GM19351 (cell line): ENCODE measurements around the gene ARHGAP35.
"Not testable (repeated sequence)": the region's sequence is repeated elsewhere in the genome, so short reads cannot be mapped to it uniquely, and the experiment has no call there.

Experiments used
- ATAC-seq: cut with Tn5 transposase; IDR thresholded peaks from one replicate; pipeline ENCODE4 v1.9.1; 2021; ENCODE audit warnings: mild to moderate bottlenecking, moderate library complexity; ENCODE audit not compliant: unreplicated experiment

ARHGAP35 gene

DNA sequence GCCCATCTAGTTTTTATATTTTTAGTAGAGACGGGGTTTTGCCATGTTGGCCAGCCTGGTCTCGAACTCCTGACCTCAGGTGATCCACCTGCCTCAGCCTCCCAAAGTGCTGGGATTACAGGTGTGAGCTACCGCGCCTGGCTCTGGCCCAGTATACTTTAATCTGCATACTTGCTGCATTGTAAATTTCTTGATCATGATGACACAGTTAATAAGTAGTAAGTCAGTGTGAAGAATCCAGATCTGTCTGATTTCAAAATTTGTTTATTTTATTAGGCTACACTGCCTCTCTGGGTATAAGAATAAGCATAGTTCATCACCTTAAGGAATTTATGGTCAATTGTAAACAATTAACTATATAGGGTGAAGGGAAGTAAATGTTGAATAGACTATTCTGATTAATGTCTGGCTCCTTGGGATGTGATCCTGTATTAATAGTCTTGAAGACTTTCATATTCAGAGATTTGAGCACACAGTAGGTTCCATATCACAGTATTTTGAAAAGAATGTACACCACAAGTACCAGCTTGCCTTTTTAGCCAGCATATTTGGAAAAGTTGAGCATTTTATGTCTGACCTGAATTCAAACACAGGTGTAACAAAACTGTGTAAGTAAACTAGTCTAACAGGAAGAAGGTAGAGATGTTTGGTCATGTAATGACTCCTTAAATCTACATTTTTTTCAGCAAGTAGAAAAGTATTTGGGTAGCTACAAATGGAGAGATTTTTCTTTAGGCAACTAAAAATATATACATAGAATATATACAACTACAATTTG is 7.4 kb downstream of the ARHGAP35 start:
- no peak for ATAC-seq

DNA sequence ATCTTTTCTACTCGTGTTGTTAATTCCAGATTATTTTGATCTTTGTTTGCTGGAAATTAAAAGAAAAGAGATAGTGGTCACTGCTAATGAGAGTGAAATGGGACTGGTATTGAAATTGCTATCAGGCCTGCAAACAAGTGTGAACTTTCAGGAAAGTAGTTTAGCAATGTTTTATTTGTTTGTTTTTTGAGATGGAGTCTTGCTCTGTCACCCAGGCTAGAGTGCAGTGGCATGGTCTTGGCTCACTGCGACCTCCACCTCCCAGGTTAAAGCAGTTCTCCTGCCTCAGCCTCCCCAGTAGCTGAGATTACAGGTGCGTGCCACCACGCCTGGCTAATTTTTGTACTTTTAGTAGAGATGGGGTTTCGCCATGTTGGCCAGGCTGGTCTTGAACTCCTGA is 10.4 kb downstream of the ARHGAP35 start:
- not testable (repeated sequence) for ATAC-seq

DNA sequence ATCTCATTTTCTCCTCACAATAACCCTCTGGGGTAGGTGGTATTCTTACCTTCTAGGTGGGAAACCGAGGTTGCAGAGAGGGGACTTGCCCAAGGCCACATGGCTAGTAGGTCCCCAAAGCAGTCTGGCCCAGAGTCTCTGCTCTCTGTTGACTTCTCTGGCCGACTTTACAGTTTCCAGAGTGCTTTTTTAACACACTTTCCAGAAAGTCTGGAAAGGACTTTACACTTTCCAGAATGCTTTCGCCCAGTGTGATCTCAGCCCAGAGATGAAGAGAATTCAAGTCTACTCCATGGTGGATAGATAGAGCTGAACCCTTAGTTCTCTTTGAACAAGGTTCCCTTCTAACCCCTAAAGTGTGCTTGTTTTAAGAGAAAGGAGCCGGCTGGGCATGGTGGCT is 12.2 kb downstream of the ARHGAP35 start:
- ATAC-seq: no peak

DNA sequence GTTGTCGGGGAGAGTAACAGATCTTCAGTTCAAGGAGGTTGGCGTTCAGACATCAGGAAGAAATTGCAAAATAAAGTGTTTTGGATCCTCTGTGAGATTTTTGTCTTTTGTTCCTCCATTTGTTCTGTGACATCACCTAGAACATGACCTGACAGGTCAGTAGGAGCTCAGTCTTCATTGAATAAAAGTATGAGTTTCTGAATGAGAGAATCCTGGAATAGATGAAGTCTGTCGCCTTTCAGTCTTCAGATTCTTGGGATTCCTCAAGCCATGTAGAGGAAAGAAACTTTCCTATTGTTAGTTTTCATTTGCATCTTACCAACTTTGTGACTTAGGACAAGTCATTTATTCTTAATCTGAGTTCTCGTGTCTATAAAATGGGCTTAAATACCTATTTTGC is 14.4 kb downstream of the ARHGAP35 start:
- ATAC-seq: no peak

DNA sequence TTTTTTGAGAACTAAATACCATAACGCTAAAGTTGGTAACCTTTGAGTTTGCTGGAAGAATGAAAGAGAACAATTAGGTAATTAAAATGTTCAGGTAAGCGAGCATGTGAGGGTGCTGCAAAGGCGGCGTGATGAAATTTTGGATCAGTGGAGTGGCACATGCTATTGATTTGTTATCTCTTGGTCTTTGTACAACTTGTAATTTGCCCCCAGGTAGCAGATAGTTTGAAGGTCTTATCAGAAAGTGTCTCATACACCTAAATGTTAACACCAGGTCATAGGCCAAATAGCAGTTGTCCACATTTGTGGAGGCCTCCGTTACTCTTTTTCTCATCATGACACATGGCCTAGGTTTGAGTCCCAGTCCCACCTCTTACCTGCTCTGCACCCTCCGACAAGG is 14.9 kb downstream of the ARHGAP35 start:
- ATAC-seq: no peak

DNA sequence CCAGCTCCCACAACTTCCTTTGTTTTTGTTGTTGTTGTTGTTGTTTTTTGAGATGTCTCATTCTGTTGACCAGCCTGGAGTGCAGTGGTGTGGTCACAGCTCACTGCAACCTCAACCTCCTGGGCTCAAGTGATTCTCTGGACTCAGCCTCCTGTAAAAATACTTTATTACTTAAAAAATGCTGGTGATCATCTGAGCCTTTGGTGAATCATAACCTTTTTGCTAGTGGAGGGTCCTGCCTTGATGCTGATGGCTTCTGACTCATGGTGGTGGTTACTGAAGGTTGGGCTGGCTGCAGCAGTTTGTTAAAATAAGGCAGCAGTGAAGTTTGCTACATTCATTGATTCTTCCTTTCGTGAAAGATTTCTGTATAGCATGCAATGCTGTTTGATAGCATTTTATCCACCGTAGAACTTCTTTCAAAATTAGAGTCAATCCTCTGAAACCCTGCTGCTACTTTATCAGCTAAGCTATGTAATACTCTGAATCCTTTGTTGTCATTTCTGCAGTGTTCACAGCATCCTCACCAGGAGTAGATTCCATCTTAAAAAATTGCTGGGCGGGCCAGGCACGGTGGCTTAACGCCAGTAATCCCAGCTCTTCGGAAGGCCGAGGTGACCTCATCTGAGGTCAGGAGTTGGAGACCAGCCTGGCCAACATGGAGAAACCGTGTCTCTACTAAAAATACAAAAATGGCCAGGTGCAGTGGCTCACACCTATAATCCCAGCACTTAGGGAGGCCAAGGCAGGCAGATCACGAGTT is 18.0 kb downstream of the ARHGAP35 start:
- ATAC-seq: no peak

DNA sequence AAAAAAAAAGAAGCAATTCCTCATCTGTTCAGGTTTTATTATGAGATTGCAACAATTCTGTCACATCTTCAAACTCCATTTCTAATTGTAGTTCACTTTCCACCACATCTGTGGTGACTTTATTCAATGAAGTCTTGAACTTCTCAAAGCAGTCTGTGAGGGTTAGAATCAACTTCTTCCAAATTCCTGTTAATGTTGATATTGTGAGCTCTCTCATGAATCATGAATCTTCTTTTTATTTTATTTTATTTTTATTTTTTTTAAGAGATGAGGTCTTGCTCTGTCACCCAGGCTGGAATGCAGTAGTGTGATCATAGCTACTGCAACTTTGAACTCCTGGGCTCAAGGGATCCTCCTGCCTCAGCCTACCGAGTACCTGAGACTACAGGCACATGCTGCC is 19.6 kb downstream of the ARHGAP35 start:
- no peak for ATAC-seq

DNA sequence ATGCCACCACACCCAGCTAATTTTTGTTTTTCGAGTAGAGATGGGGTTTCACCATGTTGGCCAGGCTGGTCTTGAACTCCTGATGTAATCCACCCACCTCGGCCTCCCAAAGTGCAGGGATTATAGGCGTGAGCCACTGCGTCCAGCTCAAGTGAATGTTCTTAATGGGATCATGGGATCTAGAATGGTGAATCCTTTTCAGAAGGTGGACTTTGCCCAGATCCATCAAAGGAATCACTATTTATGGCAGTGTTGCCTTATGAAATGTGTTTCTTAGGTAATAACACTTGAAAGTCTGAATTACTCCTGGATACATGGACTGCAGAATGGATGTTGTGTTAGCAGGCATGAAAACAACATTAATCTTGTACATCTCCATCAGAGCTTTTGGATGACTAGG is 20.3 kb downstream of the ARHGAP35 start:
- no peak for ATAC-seq

DNA sequence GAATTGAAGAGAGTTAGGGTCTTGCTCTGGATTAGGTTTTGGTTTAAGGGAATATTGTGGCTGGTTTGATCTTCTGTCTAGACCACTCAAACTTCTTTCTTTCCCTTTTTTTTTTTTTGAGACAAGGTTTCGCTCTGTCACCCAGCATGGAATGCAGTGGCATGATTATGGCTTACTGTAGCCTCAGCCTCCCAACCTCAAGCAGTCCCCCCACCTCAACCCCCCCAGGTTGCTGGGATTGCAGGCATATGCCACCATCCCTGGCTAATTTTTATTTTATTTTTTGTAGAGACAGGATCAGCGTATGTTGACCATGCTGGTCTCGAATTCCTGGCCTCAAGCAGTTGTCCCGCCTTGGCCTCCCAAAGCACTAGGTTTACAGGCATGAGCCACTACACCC is 21.2 kb downstream of the ARHGAP35 start:
- no peak for ATAC-seq

DNA sequence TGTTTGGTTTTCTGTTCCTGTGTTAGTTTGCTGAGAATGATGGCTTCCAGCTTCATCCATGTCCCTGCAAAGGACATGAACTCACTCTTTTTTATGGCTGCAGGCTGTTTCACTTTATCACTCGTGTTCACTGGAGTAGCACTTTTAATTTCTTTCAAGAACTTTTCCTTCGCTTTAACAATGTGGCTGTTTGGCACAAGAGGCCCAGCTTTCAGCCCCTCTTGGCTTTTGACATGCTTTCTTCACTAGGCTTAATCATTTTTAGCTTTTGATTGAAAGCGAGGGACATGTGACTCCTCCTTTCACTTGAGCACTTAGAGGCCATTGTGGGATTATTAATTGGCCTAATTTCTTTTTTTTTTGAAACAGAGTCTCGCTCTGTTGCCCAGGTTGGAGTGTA is 22.0 kb downstream of the ARHGAP35 start:
- not testable (repeated sequence) for ATAC-seq

DNA sequence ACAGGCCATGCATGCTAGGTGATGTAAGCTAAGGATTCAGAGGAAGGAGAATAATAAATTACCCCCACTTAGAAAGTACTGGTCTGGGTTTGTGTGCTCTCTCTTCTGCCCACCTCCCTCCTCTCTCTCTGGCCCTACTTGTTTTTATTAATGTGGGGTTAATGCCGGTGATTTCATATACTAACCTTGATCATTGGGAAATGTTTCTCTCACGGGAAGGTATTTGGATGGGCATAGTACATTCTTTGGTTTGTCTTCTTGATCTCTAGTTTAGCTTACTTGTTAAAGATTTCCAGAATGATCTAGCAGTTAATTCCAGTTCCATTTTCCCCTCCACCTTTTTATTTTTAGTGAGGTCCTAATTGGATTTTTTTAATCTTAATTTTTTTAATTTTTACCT is 24.6 kb downstream of the ARHGAP35 start:
- ATAC-seq: no peak

DNA sequence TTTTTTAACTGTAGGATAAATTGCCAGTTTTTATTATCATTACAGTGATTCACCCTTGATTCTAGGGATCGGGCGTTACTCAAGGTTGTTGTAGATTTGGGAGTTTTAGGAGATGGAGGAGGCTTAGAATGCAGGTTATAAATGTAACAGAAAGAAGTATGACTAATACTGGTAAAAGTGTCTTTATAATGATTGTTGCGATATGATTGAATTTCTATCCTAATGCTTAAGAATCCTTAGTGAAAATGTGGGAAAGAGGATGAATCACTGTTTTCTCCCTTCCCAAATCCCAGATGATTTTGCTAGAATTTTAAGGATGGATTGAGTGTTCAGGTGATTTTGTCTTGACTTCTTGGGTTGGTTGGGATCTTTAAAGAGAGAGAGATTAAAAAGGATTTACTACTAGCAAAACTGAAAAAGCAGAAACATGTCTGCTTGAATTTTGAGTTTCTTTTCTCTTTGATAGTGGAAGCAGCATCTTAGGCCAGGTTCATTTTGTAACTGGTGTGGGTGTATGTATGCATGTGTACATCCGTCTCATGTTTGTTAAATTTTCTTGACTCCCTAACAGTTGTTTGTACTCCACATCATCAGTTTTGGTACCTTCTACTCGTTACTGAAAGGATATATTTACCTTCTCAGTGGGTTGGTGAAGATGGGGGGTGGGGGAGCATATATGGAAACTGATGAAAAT is 25.9 kb downstream of the ARHGAP35 start:
- no peak for ATAC-seq

DNA sequence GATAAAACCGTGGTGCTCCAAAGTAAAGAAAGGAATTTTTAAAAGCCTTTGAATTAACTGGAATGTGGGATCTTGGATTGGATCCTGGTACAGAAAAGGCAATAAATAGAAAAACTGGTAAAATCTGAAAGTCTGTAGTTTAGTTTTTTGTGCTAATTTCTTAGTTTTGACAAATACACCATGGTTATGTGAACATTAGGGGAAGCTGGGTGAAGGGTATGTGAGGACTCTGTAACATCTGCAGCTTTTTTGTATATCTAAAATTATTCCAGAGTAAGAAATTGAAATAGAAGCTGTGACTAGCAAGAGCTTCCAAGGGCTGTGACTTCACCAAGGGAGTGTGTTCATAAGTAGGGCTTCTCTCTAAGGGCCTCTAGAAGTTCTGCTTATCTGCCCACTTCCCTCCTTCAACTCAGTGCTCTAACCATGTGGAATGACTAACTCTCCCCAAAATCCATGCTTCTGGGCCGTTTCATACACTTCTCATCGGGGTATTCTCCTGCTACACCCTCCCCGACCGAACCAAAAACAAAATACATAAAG is 26.5 kb downstream of the ARHGAP35 start:
- ATAC-seq: no peak

DNA sequence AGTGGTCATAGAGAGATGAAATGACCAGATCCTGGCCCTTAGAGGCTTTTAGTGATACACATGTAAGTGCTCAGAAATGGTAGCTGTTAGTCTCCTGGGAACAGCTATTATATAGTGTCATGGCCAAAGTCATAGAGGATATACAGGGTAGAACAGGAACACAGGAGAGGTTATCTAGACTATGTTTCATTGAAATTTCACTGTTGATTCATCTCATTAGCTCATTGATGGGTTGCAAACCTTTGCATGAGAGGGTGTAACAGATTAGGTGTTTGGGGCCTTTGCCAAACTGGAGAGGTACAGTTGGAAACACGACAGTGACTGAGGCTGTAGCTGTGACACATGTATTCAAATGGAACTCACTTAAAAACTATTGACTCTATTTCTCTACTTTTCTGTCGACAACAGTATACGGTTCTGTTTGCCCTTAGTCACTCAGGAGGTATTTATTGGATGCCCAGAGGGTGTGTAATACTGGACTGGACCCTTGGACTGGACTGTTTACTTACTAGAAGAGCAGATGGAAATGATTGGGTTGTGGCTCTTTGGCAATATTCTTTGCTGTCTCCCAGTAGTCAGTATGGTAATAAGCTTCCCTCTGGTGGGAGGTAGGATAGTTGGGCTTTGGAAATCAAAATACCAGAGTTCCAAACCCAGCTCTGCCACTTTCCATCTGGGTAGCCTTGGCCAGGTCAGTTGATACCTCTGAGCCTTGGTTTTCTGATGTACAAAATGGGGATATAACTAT is 29.8 kb downstream of the ARHGAP35 start:
- ATAC-seq: no peak

DNA sequence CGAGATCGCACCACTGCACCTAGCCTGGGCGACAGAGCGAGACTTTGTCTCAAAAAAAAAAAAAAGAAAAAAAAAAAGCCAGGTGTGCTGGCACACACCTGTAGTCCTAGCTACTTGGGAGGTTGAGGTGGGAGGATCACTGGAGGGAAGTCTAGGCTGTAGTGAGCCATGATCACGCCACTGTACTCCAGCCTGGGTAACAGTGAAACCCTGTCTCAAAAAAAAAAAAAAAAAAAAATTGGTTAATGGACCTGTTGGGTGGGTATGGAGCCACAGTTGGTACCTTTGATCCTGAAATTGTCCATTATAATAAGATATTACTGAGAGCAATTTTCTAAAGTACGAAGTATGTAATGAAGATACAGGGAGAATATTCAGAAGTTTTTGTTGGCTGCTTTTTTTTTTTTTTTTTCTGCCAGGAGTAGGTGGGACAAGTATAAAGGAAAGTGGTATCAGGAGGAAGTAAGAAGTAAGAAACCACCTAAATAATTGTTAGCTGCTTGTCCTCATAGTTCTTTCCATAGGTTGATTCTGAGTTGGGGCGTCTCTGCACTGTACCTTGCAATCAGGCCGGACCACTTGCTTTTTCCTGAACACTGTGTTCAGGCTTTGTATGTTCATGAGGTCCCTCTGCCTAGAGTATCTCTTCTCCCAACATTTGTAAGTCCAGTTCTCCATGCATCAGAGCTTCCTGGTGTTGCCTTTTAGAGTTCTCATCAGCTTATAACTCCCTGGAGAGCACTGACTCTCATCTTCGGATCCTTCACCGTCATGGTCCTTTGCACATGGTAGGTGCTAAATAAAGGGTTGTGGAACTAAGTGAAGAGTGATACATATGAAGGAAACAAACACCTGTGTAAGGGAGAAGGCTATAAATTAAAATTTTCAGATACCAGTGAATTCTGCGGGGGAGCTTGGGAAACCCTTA is 31.7 kb downstream of the ARHGAP35 start:
- ATAC-seq: no peak

DNA sequence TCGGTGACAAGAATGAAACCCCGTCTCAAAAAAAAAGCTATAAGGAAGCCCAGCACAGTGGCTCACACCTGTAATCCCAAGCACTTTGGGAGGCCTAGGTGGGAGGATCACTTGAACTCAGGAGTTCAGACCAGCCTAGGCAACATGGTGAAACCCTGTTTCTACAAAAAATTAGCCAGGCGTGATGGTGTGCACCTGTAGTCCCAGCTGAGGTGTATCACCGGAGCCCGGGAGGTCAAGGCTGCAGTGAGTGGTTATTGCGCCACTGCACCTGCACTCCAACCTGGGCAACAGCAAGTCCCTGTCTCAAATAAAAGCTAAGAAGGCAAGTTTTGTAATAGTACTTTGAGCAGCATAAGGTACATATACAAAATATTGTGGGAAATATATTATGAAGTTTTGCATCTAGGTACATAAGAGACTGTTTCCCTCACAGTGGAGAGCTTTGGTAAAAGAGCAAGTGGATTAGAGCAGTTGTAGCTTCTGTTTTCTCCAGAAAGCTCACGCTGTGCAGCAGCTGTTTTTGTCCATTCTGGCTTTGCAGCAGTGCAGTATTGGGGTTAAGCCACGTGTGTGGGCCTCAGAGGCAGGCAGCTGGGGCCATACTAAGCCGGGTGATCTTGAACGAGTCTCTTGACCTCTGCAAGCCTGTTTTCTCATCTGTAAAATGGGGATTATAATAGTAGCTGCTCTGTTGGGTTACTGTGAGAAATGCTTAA is 35.4 kb downstream of the ARHGAP35 start:
- ATAC-seq: no peak

DNA sequence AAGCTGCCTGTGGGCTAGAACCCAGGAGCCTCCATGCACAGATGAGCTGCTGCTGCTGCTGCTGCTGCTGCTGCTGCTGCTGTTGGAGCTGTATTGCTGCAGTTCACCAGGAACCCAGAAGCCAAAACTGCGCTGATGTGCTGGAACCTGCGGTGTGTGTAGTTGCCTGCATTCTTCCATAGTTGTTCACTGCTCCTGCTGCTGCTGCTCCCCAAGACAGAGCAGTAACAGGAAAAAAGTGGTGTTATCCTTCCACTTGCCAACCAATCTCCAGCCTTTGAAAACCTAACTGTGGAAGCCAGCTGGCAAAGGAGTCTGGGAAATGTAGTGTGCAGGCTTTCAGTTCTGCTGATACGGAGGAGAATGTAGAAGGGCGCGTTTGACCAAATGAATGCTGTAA is 37.9 kb downstream of the ARHGAP35 start:
- ATAC-seq: no peak

DNA sequence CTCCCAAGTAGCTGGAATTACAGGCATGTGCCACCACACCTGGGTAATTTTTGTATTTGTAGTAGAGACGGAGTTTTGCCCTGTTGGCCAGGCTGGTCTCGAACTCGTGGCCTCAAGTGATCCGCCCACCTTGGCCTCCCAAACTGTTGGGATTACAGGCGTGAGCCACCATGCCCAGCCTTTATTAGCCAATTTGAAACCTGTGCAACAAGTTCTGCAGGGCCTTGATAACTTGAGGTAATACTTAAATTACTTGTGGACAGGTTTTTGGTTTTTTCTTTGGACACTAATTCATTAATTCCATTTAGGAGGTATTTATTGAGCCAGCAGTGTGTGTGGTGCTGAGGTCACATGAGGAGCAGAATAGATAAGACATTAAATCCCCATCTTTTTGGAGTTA is 39.5 kb downstream of the ARHGAP35 start:
- no peak for ATAC-seq
